HepG2 (cell line): Measurements from ENCODE around the gene MSI2. TPM values are rescaled to one million over a fixed set of nuclear protein-coding genes. Genes with fewer than 3 reads are reported as not detected.

Experiments used
- BCL6 ChIP-seq: IDR thresholded peaks from 2 replicates; pipeline ENCODE4 v1.6.1; 2016; ENCODE audit warnings: missing genetic modification reagents, missing compliant biosample characterization
- ETV5 ChIP-seq: IDR thresholded peaks from 2 replicates; pipeline ENCODE4 v1.6.1; 2018; ENCODE audit warnings: missing biosample characterization, missing genetic modification reagents, inconsistent platforms, borderline replicate concordance
- KDM2A ChIP-seq: sonication (generic); formaldehyde crosslinking; IDR thresholded peaks from 2 replicates; pipeline ENCODE4 v1.4.0; 2020; ENCODE audit warnings: low read depth, missing genetic modification reagents, borderline replicate concordance
- KDM5B ChIP-seq: sonication (generic); formaldehyde crosslinking; IDR thresholded peaks from 2 replicates; pipeline ENCODE4 v1.4.0; 2020; ENCODE audit warnings: missing genetic modification reagents, mild to moderate bottlenecking, borderline replicate concordance
- NKX3-1 ChIP-seq: sonication (generic); formaldehyde crosslinking; IDR thresholded peaks from 2 replicates; pipeline ENCODE4 v1.5.0; 2020; ENCODE audit warnings: missing genetic modification reagents
- NR2F6 ChIP-seq, 2 experiments: IDR thresholded peaks; 2 replicates each; pipeline ENCODE4 v1.6.1; 2016; ENCODE audit warnings: antibody characterized with exemption in 1 of 2, mild to moderate bottlenecking in 1 of 2
- POGZ ChIP-seq: sonication (generic); formaldehyde crosslinking; IDR thresholded peaks from 2 replicates; pipeline ENCODE4 v1.4.0; 2020; ENCODE audit warnings: mild to moderate bottlenecking, missing genetic modification reagents
- PRDM15 ChIP-seq: sonication (generic); formaldehyde crosslinking; IDR thresholded peaks from 2 replicates; pipeline ENCODE4 v1.4.0; 2020; ENCODE audit warnings: missing genetic modification reagents
- ZNF251 ChIP-seq: sonication (generic); formaldehyde crosslinking; IDR thresholded peaks from 2 replicates; pipeline ENCODE4 v1.9.0; 2021; ENCODE audit warnings: mild to moderate bottlenecking, missing genetic modification reagents
- ZNF431 ChIP-seq: sonication (generic); formaldehyde crosslinking; IDR thresholded peaks from 2 replicates; pipeline ENCODE4 v1.9.0; 2022; ENCODE audit warnings: missing genetic modification reagents, low read depth, mild to moderate bottlenecking, borderline replicate concordance
- ZNF562 ChIP-seq: sonication (generic); formaldehyde crosslinking; IDR thresholded peaks from 2 replicates; pipeline ENCODE4 v1.8.0; 2022; ENCODE audit warnings: missing genetic modification reagents, borderline replicate concordance
- ZNF703 ChIP-seq: sonication (generic); formaldehyde crosslinking; IDR thresholded peaks from 2 replicates; pipeline ENCODE4 v1.5.1; 2020; ENCODE audit warnings: missing genetic modification reagents, mild to moderate bottlenecking, moderate library complexity, borderline replicate concordance
- polyA plus RNA-seq, 8 experiments: library from polyadenylated mRNA; depleted of rRNA in 3 of 8; stranded (reverse) in 7 of 8; unstranded in 1 of 8; fragments of >200 nt; fragmentation: Illumina TruSeq in 4 of 8; extraction: Trizol in 4 of 8; gene quantifications; 2 replicates each; pipeline versions ENCODE4 v1.2.1 to v1.2.3, GENCODE V29; 2011 to 2016; ENCODE audit warnings: low read depth in 4 of 8, missing spikeins in 1 of 8, mixed read lengths in 1 of 8; ENCODE audit not compliant: insufficient read depth in 1 of 8
- total RNA-seq, 5 experiments: library from RNA; depleted of rRNA; stranded (reverse); fragments of >200 nt; fragmentation: Illumina TruSeq; extraction: Trizol; gene quantifications; 2 replicates each; pipeline ENCODE4 v1.2.3, GENCODE V29; 2016; ENCODE audit warnings: low read depth in 1 of 5
- TF ChIP-seq, protein P1 (sequence below): IDR thresholded peaks from 2 replicates; pipeline ENCODE4 v1.6.1; 2016; ENCODE audit warnings: low read depth, missing genetic modification reagents, missing compliant biosample characterization
- TF ChIP-seq, protein P2 (sequence below): sonication (generic); formaldehyde crosslinking; IDR thresholded peaks from 2 replicates; pipeline ENCODE4 v1.8.1; 2023; ENCODE audit warnings: mild to moderate bottlenecking, missing genetic modification reagents
- TF ChIP-seq, protein P3 (sequence below): sonication (generic); formaldehyde crosslinking; IDR thresholded peaks from 2 replicates; pipeline ENCODE4 v1.9.0; 2021; ENCODE audit warnings: missing genetic modification reagents, borderline replicate concordance

The MSI2 gene
- total and polyA plus RNA-seq, 2 of the 13 experiments (the other 11 are each of a cell fraction or from before 2014, with no cell fraction given) = 77.5 to 78.4 TPM

DNA sequence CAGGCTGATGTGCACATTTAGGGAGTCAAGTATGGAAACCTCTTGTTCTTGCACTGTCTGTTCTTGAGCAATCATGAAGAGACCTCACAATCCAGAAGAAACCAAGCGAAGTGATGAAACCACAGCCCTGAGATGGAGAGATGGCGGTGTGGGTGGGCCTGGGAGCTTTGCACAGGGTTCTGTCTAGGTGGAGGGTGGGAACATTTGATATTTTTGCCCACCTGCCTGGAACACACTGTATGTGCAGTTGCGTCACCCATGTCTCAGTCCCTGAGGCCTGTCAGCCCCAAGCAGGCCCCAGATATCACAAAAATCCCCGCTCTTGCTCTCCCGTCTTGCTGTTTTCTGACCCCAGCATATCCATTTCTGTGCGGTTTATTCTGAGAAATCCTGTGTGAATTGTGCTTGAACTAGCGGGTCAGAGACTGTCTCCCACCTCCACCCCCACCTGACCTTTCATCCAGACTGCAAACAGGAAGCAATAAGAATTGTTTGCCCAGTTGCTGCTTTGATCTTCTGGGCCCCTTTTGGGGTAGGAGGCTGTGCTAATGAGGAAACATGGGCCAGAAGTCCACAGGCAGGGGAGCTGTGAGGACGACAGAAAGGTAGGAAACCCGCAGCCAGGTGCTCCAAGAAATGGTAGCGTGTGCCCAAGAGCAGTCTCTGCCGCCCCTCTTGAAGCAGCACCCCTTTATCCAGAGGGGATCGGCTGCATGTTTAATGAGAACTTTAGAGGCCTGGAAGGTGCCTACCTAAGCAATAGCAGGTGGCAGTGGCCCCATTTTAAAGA is 304.9 kb downstream of the MSI2 start (continued):
- TF ChIP-seq ZNF703 (CRISPR knock-in tag) (peak; percentile 99), NR2F6 (IDR thresholded peaks at IDR 0.05) (peak; percentile 100), NR2F6 (CRISPR knock-in tag; IDR thresholded peaks at IDR 0.05) (peak; percentile 100), ZNF431 (peak; percentile 97; the same call in 1 of the 2 replicates), NKX3-1 (CRISPR knock-in tag) (peak; percentile 97), PRDM15 (CRISPR knock-in tag) (peak; percentile 97), ZNF562 (CRISPR knock-in tag) (no peak), KDM5B (CRISPR knock-in tag) (peak; percentile 74; the same call in 1 of the 2 replicates), ZNF251 (no peak), ETV5 (CRISPR knock-in tag) (peak; percentile 100), KDM2A (CRISPR knock-in tag) (peak; percentile 92), BCL6 (peak; percentile 99), POGZ (CRISPR knock-in tag) (peak; percentile 98)
- TF ChIP-seq, protein P1, sequence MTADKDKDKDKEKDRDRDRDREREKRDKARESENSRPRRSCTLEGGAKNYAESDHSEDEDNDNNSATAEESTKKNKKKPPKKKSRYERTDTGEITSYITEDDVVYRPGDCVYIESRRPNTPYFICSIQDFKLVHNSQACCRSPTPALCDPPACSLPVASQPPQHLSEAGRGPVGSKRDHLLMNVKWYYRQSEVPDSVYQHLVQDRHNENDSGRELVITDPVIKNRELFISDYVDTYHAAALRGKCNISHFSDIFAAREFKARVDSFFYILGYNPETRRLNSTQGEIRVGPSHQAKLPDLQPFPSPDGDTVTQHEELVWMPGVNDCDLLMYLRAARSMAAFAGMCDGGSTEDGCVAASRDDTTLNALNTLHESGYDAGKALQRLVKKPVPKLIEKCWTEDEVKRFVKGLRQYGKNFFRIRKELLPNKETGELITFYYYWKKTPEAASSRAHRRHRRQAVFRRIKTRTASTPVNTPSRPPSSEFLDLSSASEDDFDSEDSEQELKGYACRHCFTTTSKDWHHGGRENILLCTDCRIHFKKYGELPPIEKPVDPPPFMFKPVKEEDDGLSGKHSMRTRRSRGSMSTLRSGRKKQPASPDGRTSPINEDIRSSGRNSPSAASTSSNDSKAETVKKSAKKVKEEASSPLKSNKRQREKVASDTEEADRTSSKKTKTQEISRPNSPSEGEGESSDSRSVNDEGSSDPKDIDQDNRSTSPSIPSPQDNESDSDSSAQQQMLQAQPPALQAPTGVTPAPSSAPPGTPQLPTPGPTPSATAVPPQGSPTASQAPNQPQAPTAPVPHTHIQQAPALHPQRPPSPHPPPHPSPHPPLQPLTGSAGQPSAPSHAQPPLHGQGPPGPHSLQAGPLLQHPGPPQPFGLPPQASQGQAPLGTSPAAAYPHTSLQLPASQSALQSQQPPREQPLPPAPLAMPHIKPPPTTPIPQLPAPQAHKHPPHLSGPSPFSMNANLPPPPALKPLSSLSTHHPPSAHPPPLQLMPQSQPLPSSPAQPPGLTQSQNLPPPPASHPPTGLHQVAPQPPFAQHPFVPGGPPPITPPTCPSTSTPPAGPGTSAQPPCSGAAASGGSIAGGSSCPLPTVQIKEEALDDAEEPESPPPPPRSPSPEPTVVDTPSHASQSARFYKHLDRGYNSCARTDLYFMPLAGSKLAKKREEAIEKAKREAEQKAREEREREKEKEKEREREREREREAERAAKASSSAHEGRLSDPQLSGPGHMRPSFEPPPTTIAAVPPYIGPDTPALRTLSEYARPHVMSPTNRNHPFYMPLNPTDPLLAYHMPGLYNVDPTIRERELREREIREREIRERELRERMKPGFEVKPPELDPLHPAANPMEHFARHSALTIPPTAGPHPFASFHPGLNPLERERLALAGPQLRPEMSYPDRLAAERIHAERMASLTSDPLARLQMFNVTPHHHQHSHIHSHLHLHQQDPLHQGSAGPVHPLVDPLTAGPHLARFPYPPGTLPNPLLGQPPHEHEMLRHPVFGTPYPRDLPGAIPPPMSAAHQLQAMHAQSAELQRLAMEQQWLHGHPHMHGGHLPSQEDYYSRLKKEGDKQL (CRISPR knock-in tag) = peak; percentile 99
- TF ChIP-seq, protein P2, sequence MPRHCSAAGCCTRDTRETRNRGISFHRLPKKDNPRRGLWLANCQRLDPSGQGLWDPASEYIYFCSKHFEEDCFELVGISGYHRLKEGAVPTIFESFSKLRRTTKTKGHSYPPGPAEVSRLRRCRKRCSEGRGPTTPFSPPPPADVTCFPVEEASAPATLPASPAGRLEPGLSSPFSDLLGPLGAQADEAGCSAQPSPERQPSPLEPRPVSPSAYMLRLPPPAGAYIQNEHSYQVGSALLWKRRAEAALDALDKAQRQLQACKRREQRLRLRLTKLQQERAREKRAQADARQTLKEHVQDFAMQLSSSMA = no peak
- TF ChIP-seq, protein P3, sequence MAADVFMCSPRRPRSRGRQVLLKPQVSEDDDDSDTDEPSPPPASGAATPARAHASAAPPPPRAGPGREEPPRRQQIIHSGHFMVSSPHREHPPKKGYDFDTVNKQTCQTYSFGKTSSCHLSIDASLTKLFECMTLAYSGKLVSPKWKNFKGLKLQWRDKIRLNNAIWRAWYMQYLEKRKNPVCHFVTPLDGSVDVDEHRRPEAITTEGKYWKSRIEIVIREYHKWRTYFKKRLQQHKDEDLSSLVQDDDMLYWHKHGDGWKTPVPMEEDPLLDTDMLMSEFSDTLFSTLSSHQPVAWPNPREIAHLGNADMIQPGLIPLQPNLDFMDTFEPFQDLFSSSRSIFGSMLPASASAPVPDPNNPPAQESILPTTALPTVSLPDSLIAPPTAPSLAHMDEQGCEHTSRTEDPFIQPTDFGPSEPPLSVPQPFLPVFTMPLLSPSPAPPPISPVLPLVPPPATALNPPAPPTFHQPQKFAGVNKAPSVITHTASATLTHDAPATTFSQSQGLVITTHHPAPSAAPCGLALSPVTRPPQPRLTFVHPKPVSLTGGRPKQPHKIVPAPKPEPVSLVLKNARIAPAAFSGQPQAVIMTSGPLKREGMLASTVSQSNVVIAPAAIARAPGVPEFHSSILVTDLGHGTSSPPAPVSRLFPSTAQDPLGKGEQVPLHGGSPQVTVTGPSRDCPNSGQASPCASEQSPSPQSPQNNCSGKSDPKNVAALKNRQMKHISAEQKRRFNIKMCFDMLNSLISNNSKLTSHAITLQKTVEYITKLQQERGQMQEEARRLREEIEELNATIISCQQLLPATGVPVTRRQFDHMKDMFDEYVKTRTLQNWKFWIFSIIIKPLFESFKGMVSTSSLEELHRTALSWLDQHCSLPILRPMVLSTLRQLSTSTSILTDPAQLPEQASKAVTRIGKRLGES (CRISPR knock-in tag) = peak; percentile 84; the same call in 1 of the 2 replicates
